CD14-positive monocyte (primary cell): ENCODE data around the gene EFL1. TPM values are rescaled to one million over a fixed set of nuclear protein-coding genes. Genes with fewer than 3 reads are reported as not detected.

ENCODE experiments used
- DNase-seq, 3 donors: peaks; one replicate each; pipeline ENCODE4 v3.0.0-alpha.2; 2011 to 2022
- H2AFZ ChIP-seq: 2 replicates; pipeline ENCODE4 v1.6.0; 2012; ENCODE audit warnings: mild to moderate bottlenecking, low read depth, low read length, inconsistent platforms; ENCODE audit not compliant: insufficient read depth, poor library complexity, severe bottlenecking
- H3K27ac ChIP-seq, 2 donors: 1 replicate in 1 of 2; 2 replicates in 1 of 2; pipeline ENCODE4 v1.5.1; 2012 to 2013; ENCODE audit warnings: low read length in 2 of 2, control low read depth in 1 of 2, inconsistent platforms in 1 of 2, low read depth in 1 of 2, mild to moderate bottlenecking in 1 of 2
- H3K27me3 ChIP-seq, 2 donors: one replicate each; pipeline versions ENCODE4 v1.6.0 to v1.6.1; 2011 to 2013; ENCODE audit warnings: low read length in 2 of 2; ENCODE audit not compliant: control insufficient read depth in 2 of 2, insufficient read depth in 2 of 2
- H3K36me3 ChIP-seq, 2 donors: replicated peaks in 1 of 2; 1 replicate in 1 of 2; 2 replicates in 1 of 2; pipeline versions ENCODE4 v1.5.1 to v1.6.1; 2012 to 2013; ENCODE audit warnings: low read length in 2 of 2, control low read depth in 1 of 2, inconsistent platforms in 1 of 2, mild to moderate bottlenecking in 1 of 2; ENCODE audit not compliant: insufficient read depth in 2 of 2, control insufficient read depth in 1 of 2
- H3K4me1 ChIP-seq, 2 donors: 1 replicate in 1 of 2; 2 replicates in 1 of 2; pipeline versions ENCODE4 v1.5.1 to v1.6.1; 2012 to 2013; ENCODE audit warnings: low read length in 2 of 2, control low read depth in 1 of 2, inconsistent platforms in 1 of 2, mild to moderate bottlenecking in 1 of 2, moderate library complexity in 1 of 2; ENCODE audit not compliant: insufficient read depth in 2 of 2, control insufficient read depth in 1 of 2
- H3K4me2 ChIP-seq: replicated peaks from 2 replicates; pipeline ENCODE3; 2012; ENCODE audit warnings: low read length, moderate library complexity, mild to moderate bottlenecking; ENCODE audit not compliant: poor library complexity, severe bottlenecking; ENCODE audit errors: extremely low read depth
- H3K4me3 ChIP-seq, 3 experiments: fragments of 200-600 bp in 1 of 3; sonication (generic) in 1 of 3; replicated peaks in 1 of 3; 1 replicate in 2 of 3; 2 replicates in 1 of 3; pipeline ENCODE4 v1.5.1; 2011 to 2013; ENCODE audit warnings: low read length in 3 of 3, mild to moderate bottlenecking in 3 of 3, control low read depth in 2 of 3, low read depth in 2 of 3, inconsistent platforms in 1 of 3, moderate library complexity in 1 of 3
- H3K79me2 ChIP-seq: 2 replicates; pipeline ENCODE4 v1.6.0; 2012; ENCODE audit warnings: mild to moderate bottlenecking, control low read depth, inconsistent platforms, low read length, moderate library complexity; ENCODE audit not compliant: insufficient read depth
- H3K9ac ChIP-seq: 2 replicates; pipeline ENCODE4 v1.6.0; 2017; ENCODE audit warnings: low read length, mild to moderate bottlenecking; ENCODE audit not compliant: insufficient read depth, poor library complexity, severe bottlenecking
- H3K9me3 ChIP-seq, 2 donors: replicated peaks in 1 of 2; 1 replicate in 1 of 2; 2 replicates in 1 of 2; pipeline versions ENCODE4 v1.5.1 to v1.6.1; 2012 to 2013; ENCODE audit warnings: low read length in 2 of 2, control low read depth in 1 of 2; ENCODE audit not compliant: control insufficient read depth in 1 of 2, insufficient read depth in 1 of 2
- H4K20me1 ChIP-seq: 2 replicates; pipeline ENCODE4 v1.6.0; 2012; ENCODE audit warnings: mild to moderate bottlenecking, low read length, control low read depth, moderate library complexity; ENCODE audit not compliant: insufficient read depth
- H3K27ac Mint-ChIP-seq, 7 donors: one replicate each; pipeline ENCODE4 v1.8.0; 2020; ENCODE audit warnings: mild to moderate bottlenecking in 7 of 7, mixed read lengths in 7 of 7, moderate library complexity in 6 of 7, inconsistent platforms in 2 of 7
- H3K27me3 Mint-ChIP-seq, 3 donors: one replicate each; pipeline ENCODE4 v1.8.0; 2021 to 2022; ENCODE audit warnings: low read depth in 3 of 3, mild to moderate bottlenecking in 3 of 3, mixed read lengths in 3 of 3, moderate library complexity in 3 of 3, inconsistent platforms in 1 of 3
- H3K36me3 Mint-ChIP-seq, 2 donors: one replicate each; pipeline ENCODE4 v1.8.0; 2020; ENCODE audit warnings: mixed read lengths in 2 of 2, inconsistent platforms in 1 of 2, mild to moderate bottlenecking in 1 of 2
- H3K4me1 Mint-ChIP-seq: one replicate; pipeline ENCODE4 v1.8.0; 2020; ENCODE audit warnings: mild to moderate bottlenecking, mixed read lengths
- H3K4me3 Mint-ChIP-seq, 2 donors: one replicate each; pipeline ENCODE4 v1.8.0; 2020; ENCODE audit warnings: mild to moderate bottlenecking in 2 of 2, mixed read lengths in 2 of 2, moderate library complexity in 1 of 2
- H3K9me3 Mint-ChIP-seq, 7 donors: one replicate each; pipeline ENCODE4 v1.8.0; 2020 to 2022; ENCODE audit warnings: mixed read lengths in 7 of 7, mild to moderate bottlenecking in 6 of 7, moderate library complexity in 6 of 7, inconsistent platforms in 2 of 7
- CTCF ChIP-seq: fragments of 200-600 bp; IDR thresholded peaks from one replicate; pipeline ENCODE4 v1.8.0; 2022; ENCODE audit warnings: antibody characterized with exemption, mild to moderate bottlenecking
- WGBS: methylation state at CpG from one replicate; pipeline ENCODE4 v1.1.5; 2013; ENCODE audit warnings: missing lambda C conversion rate; ENCODE audit not compliant: insufficient coverage; 5-methylcytosine and 5-hydroxymethylcytosine counted together
- intact Hi-C, 2 donors: fragments of 100-400 bp; cut with micrococcal nuclease; formaldehyde crosslinking; loops; one replicate each; pipeline versions ENCODE4 v1.15.0 to v1.15.1; 2023
- polyA plus RNA-seq, 3 donors: library from polyadenylated mRNA; depleted of rRNA in 1 of 3; unstranded in 2 of 3; stranded (reverse) in 1 of 3; fragments of 300-500 nt in 2 of 3; fragments of >200 nt in 1 of 3; fragmentation: Illumina TruSeq in 2 of 3; gene quantifications; 1 replicate in 2 of 3; 2 replicates in 1 of 3; pipeline ENCODE4 v1.2.3, GENCODE V29; 2012 to 2021

EFL1 gene
- polyA plus RNA-seq, 3 donors: 5.2 to 10.0 (median 7.1) TPM

GRCh38 chr15:82113106-82113715, 149.3 kb downstream of the EFL1 start:
- Mint-ChIP-seq H3K27ac (no peak overlapping the region), H3K27me3 (peaks cover 0 to 4% (median 3%) of the 10 kb centered on the region in 3 donors), H3K9me3 (peaks cover 0 to 3% (median 0%) of the 10 kb centered on the region in 7 donors), H3K4me3 (no peak overlapping the region), H3K36me3 (peaks cover 6% of the 10 kb centered on the region in 2 donors), H3K4me1 (peaks cover 4% of the 10 kb centered on the region)
- no peaks in the 10 kb centered on the region for H4K20me1 ChIP-seq
- H3K27me3 ChIP-seq: no peaks in the 10 kb centered on the region
- no peak overlapping the region for H3K4me3 ChIP-seq
- no peaks in the 10 kb centered on the region for H3K4me1 ChIP-seq
- no peak overlapping the region for H3K9ac ChIP-seq
- H3K4me2 ChIP-seq: no peak overlapping the region
- H3K27ac ChIP-seq: no peak overlapping the region
- no peak for DNase-seq
- no peak for TF ChIP-seq CTCF
- no peaks in the 10 kb centered on the region for H3K79me2 ChIP-seq
- H3K36me3 ChIP-seq: no peaks in the 10 kb centered on the region
- H3K9me3 ChIP-seq: no peaks in the 10 kb centered on the region
- 33% methylated on average over 1 of the region's 1 CpG for WGBS
- intact Hi-C loops: no loop called here
- H2AFZ ChIP-seq: no peak overlapping the region

- intact Hi-C loops: no loop called here
- H3K27me3 ChIP-seq: no peaks in the 10 kb centered on the region
- no peak overlapping the region for H3K27ac ChIP-seq
- 90% methylated on average over 8 of the region's 9 CpGs for WGBS
- Mint-ChIP-seq H3K36me3 (no peaks in the 10 kb centered on the region), H3K4me3 (no peak overlapping the region), H3K27ac (no peak overlapping the region), H3K27me3 (peaks cover 0 to 4% (median 3%) of the 10 kb centered on the region in 3 donors), H3K9me3 (peaks cover 0 to 3% (median 0%) of the 10 kb centered on the region in 7 donors), H3K4me1 (peaks cover 4% of the 10 kb centered on the region)
- H3K9me3 ChIP-seq: no peaks in the 10 kb centered on the region
- no peak for DNase-seq
- no peaks in the 10 kb centered on the region for H3K4me1 ChIP-seq
- TF ChIP-seq CTCF: no peak
- no peak overlapping the region for H3K4me2 ChIP-seq
- no peak overlapping the region for H2AFZ ChIP-seq
- H3K4me3 ChIP-seq: no peak overlapping the region
- no peaks in the 10 kb centered on the region for H3K79me2 ChIP-seq
- H3K36me3 ChIP-seq: no peaks in the 10 kb centered on the region
- H4K20me1 ChIP-seq: no peaks in the 10 kb centered on the region
- no peak overlapping the region for H3K9ac ChIP-seq
Observed at GRCh38 chr15:82111918-82112317, 150.6 kb downstream of the EFL1 start.
